ENCODE data around the gene ESPNL. TPM values are rescaled to one million over a fixed set of nuclear protein-coding genes. Genes with fewer than 3 reads are reported as not detected.

Gene ESPNL
- total RNA-seq, 8 experiments from 2014 or later: 0.11 to 0.87 (median 0.39) TPM

DNA sequence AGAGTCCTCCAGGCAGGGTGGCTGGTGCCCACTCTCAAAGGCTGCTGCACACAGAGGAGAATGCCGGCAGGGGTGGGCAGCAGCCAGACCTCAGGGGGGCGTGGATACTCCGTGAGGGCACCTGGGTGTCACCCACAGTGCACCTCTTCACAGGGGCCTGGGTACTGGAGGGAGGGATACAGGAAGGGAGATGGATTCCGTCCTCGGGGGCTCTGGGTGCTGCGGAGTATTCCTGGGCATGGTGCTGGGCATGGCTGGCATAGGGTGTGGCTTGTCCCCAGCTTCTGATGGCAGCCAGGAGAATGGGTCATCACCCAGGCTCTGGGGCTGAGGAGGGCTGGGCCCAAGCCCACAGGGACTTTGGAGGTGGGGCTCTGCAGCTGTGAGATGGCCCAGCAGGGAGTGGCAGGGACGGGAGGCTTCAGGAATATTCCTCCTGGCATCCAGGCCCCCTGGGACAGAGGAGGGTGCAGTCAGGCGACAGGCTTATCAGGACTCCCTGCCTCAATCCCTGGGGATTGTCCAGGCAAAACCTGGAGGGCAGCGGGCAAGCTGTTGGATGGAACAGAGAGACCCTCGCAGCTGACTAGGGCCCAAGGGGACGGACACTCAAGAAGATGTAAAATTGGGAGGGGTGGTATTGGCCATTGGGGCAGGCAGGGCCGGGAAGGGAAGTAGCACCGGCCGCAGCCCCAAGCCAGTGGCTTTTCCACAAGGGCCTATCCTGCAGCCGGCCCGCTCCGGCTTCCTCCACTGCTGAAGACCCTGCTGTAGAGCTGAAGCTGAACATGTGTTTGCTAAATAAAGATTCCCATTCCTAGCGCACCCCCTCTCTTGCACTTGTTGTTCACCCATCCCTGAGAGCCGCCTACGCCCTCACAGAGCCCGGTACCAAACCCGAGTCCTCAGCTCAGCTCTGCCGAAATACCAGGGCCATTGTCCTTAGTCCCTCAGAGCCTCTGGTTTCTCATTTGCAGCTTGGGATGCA, 32.6 kb downstream of the ESPNL start:
- in situ Hi-C loops (cut with MboI; ENCODE audit: low pct_unique_long_range_greater_than_20kb in 2 of 9, low sequenced_read_pairs in 9 of 9, unreplicated experiment in 9 of 9): no loop called here

DNA sequence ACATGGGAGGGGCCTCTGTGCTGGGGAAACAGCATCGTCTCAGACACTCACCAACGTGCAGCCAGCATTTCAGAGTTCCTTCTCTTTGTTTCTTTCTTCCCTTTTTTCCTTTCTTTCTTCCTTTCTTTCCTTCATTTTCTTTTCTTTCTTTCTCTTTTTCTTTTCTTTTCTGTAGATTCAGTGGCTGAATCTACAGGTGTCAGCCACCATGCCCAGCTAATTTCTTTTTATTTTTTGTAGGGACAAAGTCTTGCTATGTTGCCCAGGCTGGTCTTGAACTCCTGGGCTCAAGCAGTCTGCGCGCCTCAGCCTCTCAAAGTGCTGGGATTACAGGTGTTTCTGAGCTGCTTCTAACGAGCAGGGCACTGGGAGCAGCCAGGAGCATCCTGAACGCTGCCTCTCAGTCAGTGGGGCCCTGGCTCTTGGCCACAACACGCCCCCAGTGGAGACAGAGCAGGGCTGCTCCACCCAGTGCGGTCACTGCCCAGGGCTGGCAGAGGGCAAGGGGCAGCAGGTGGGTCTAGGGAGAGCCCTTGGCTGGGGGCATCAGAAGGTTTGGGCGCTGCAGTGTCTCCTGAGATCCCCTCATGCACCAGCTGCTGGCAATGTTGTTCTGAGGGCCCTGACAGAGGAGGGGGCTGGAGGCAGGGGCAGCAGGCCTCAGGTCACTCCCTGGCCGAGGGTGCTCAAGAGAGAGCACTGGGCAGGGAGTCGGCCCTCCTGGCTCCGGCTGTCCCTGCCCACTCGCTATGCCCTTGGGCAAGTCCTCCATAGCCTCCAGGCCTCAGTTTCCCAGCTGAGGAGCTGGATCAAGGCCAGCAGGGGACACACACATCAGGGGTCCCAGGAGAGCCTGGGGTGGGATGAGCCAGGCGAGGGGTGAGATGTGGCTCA, 33.6 kb downstream of the ESPNL start:
- 38 to 73% (median 46%) methylated on average over 2 to 9 of the region's 14 CpGs; no CpG with 5 or more reads in 2 of the 10 experiments for WGBS, 10 experiments
- Histone ChIP-seq H3K4me3 (no peak overlapping the region), H3K27ac (no peak overlapping the region), H3K4me1 (replicated peaks in 1 of 2) (peaks cover 6 to 9% of the 10 kb centered on the region in 2 donors)
- in situ Hi-C loops (cut with MboI; ENCODE audit: low pct_unique_long_range_greater_than_20kb in 2 of 9, low sequenced_read_pairs in 9 of 9, unreplicated experiment in 9 of 9): no loop called here
- ATAC-seq (replicated peaks in 6 of 8): peak in 3 of 8 experiments; percentile 11 to 22 (median 22)

More for the DNA sequence above, 32.6 kb downstream of the ESPNL start:
- peaks cover 0 to under 1% of the 10 kb centered on the region in 2 donors for H3K4me1 ChIP-seq (replicated peaks in 1 of 2)
- WGBS, 10 experiments: 67 to 100% (median 84%) methylated on average over 1 to 5 of the region's 23 CpGs; no CpG with 5 or more reads in 4 of the 10 experiments
- H3K27ac ChIP-seq: no peak overlapping the region
- no peak overlapping the region for H3K4me3 ChIP-seq
- peak in 4 of 8 experiments; percentile 16 to 62 (median 34) for ATAC-seq (replicated peaks in 6 of 8)

DNA sequence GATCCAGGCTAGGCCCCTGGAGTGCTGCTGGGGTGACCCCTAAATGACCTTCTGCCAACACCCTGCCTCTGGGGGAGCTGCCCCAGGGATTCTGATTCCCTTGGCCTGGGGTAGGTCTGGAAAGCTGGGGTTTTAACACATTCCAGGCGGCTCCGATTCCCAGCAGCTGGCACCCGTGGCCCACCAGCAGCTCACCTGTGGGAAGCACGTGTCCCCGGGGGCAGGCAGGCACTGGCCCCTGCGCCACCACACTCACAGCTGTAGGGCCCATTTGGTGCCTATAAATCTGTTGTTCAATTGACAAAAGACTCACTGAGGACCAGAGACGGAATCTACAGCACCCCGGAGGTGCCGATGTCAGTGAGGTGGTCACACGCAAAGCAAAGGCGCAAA, 34.2 kb downstream of the ESPNL start:
- Histone ChIP-seq H3K4me3 (no peak overlapping the region), H3K4me1 (replicated peaks in 1 of 2) (peaks cover 12 to 15% of the 10 kb centered on the region in 2 donors), H3K27ac (no peak overlapping the region)
- in situ Hi-C loops (cut with MboI; ENCODE audit: low pct_unique_long_range_greater_than_20kb in 2 of 9, low sequenced_read_pairs in 9 of 9, unreplicated experiment in 9 of 9): no loop called here
- ATAC-seq (replicated peaks in 6 of 8): no peak
- WGBS, 10 experiments: 80 to 94% (median 91%) methylated on average over 1 to 8 of the region's 11 CpGs; no CpG with 5 or more reads in 5 of the 10 experiments

- Histone ChIP-seq H3K27ac (no peak overlapping the region), H3K4me3 (no peak overlapping the region), H3K4me1 (replicated peaks in 1 of 2) (peaks cover 12 to 16% of the 10 kb centered on the region in 2 donors)
- 70 to 100% (median 80%) methylated on average over 1 to 13 of the region's 15 CpGs; no CpG with 5 or more reads in 4 of the 10 experiments for WGBS, 10 experiments
- in situ Hi-C loops (cut with MboI; ENCODE audit: low pct_unique_long_range_greater_than_20kb in 2 of 9, low sequenced_read_pairs in 9 of 9, unreplicated experiment in 9 of 9): no loop called here
- no peak for ATAC-seq (replicated peaks in 6 of 8)
Measured at GRCh38 chr2:238135601-238136150, 35.5 kb downstream of the ESPNL start.

DNA sequence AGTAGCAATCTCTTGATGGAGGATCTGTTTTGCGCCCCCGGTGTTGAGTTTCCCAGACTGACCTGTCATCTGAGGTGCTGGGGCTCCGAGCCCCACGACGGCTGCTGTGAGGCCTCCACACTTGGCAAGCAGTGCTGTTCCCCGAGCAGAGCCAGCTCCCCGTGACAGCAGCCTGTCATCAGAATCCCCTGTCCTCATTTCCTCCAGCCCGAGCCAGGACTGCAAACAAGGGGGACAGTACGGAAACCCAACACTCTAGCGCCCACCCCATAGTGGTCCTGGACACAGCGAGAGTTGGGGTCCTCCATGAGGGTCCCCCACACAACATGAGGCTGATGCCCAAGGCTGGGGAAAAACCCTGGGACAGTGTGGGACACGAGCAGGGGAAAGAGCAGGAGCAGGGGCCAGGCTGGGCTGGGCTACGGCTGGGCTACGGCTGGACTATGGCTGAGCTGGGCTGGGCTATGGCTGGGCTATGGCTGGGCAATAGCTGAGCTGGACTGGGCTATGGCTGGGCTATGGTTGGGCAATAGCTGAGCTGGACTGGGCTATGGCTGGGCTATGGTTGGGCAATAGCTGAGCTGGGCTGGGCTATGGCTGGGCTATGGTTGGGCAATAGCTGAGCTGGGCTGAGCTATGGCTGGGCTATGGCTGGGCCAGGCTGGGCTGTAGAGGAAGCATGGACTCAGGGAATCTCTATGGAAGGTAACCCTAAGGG, 36.8 kb downstream of the ESPNL start:
- in situ Hi-C loops (cut with MboI; ENCODE audit: low pct_unique_long_range_greater_than_20kb in 2 of 9, low sequenced_read_pairs in 9 of 9, unreplicated experiment in 9 of 9): no loop called here
- Histone ChIP-seq H3K27ac (no peak overlapping the region), H3K4me1 (replicated peaks in 1 of 2) (peaks cover 12 to 16% of the 10 kb centered on the region in 2 donors), H3K4me3 (no peak overlapping the region)
- ATAC-seq (replicated peaks in 6 of 8): peak in 3 of 8 experiments; percentile 2 to 40 (median 8)
- WGBS, 10 experiments: 18 to 96% (median 77%) methylated on average over 1 to 8 of the region's 14 CpGs; no CpG with 5 or more reads in 3 of the 10 experiments

DNA sequence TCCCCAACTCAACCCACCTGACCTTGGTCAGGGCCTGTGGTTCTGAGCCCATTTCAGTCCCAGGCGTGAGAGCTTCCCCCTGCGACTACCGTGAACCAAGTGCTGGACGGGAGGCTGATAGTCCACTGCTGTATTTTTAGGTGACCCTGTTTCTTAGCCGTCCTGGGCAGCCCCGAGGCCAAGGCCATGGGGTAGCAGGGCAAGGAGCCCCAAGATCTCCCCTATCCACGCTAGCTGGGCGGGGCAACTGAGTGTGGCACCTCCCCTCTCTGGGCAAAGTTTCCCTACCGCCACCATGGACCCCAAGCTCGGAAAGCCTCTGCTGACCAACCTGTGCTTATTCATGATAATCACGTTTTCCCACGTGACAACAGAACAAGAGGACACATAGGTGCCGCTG, 37.7 kb downstream of the ESPNL start:
- ATAC-seq (replicated peaks in 6 of 8): no peak
- no peak overlapping the region for H3K27ac ChIP-seq
- H3K4me1 ChIP-seq (replicated peaks in 1 of 2): peaks cover 12 to 16% of the 10 kb centered on the region in 2 donors
- H3K4me3 ChIP-seq: no peak overlapping the region
- in situ Hi-C loops (cut with MboI; ENCODE audit: low pct_unique_long_range_greater_than_20kb in 2 of 9, low sequenced_read_pairs in 9 of 9, unreplicated experiment in 9 of 9): no loop called here
- 80 to 100% (median 83%) methylated on average over 1 to 6 of the region's 13 CpGs; no CpG with 5 or more reads in 7 of the 10 experiments for WGBS, 10 experiments

DNA sequence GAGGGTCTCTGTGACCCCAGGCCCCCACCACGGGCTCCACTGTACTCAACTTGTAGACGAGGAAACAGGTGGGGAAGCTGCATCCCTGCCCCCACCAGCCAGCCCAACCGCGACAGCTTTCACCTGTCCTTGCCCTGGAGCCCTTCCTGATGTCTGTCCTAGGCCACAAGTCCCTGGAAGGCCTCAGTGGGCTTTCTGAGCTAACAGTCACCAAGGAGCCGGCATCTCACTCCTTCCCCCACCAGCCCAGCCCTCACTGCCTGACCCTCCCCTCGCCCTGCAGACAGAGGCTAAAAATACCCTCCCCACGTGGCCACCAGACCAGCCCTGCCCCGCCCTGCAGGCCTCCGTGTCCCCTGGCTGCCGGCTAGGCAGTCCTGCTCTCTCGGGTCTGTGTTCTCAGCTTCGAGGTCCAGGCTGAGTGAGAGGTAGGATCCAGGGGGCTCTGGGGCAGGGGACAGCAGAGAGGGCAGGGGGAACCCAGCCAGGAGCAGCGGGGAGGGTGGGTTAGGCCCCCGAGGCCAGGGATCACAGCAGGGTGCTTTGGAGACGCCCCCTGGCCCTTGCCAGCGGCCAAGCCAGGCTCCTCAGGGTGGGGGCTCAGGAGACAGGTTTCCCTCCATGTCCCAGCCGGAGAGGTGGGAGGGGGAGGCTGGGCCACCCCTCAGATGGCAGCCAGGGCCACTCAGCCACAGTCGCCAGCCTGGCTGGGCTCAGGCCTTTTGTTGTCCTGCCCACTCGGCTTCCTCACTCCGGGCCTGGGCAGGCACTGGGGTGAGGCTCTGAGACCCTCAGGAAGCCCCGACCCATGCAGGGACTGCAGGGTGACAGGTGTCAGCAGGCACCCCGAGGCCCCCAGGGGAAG, 38.4 kb downstream of the ESPNL start, which contains the start of gene KLHL30:
TSS of gene KLHL30 (plus strand) at position 338 of the 865 bp plus-strand sequence. CDS start 2,087 bp downstream, outside the sequence.
- WGBS, 10 experiments: 40 to 70% methylated on average over 1 to 2 of the region's 22 CpGs; no CpG with 5 or more reads in 8 of the 10 experiments
- peaks cover 12 to 16% of the 10 kb centered on the region in 2 donors for H3K4me1 ChIP-seq (replicated peaks in 1 of 2)
- ATAC-seq (replicated peaks in 6 of 8): peak; percentile 53 to 95 (median 92)
- in situ Hi-C loops (cut with MboI; ENCODE audit: low pct_unique_long_range_greater_than_20kb in 2 of 9, low sequenced_read_pairs in 9 of 9, unreplicated experiment in 9 of 9): no loop called here
- H3K27ac ChIP-seq: peak within 1 kb of the TSS in 1 of 2 donors; percentile 40
- H3K4me3 ChIP-seq: peak within 1 kb of the TSS in 1 of 5 donors; percentile 18

DNA sequence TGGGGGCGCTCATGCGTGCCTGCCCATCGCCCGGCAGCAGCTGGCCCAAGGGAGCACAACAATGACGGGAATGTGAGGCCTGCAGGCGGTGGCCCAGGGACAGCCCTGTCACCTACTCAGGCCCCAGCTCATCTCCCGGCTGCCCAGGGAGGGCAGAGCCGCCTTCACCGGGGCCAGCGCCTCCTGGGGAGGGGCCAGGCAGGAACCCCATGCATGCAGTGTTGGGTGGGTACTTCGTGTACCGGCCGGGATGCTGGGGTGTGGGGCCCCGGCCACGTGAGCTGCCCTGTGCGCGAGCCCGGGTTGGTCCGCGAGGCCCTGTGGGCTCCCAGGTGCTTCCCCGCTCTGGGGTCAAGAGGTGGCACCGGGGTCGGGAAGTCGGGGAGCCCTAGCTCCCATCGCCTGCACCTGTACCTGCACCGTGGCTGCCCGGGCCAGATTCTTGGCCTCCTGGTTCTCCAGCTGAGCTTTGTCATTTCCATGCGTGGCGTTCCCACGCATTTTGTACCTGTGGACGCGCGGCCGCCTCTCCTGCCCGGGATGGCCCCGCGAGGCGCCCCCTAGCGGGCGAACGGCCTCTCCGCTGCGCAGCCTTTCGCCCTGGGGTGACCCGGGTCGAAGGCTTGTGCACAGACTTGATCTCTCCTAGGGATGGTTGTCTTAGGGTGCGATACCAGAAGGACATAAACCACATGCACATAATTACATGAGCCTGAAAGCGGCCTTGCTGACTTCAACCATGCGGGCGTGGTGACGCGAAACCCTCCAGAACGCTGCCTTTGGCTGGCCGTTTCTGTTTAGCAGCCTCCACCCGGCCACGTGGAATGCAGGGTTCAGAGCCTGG, 39.3 kb downstream of the ESPNL start:
- in situ Hi-C loops (cut with MboI; ENCODE audit: low pct_unique_long_range_greater_than_20kb in 2 of 9, low sequenced_read_pairs in 9 of 9, unreplicated experiment in 9 of 9): no loop called here

DNA sequence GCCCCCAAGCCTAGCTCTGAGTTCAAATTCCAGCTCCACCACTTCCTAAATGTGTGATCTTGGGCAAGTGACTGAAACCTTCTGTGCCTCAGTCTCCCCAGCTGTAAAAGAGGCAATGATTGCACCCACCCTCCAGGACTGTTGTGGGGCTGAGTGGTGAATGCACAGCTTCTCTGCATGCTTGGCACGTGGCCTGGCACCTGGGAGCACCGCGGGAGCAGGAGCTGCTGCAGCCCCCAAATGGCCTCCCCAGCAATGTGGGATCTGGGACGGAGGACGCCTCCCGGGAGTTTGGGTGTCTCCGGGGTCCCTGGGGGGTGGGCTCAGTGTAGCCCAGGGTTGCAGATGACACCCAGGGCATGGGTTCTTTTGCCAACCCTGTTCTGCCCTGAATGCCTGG, 39.9 kb downstream of the ESPNL start:
- 89 to 100% methylated on average over 3 of the region's 7 CpGs; no CpG with 5 or more reads in 8 of the 10 experiments for WGBS, 10 experiments
- no peak overlapping the region for H3K27ac ChIP-seq
- H3K4me3 ChIP-seq: no peak overlapping the region
- no peak for ATAC-seq (replicated peaks in 6 of 8)
- in situ Hi-C loops (cut with MboI; ENCODE audit: low pct_unique_long_range_greater_than_20kb in 2 of 9, low sequenced_read_pairs in 9 of 9, unreplicated experiment in 9 of 9): no loop called here
- H3K4me1 ChIP-seq (replicated peaks in 1 of 2): peaks cover 12 to 16% of the 10 kb centered on the region in 2 donors

More for the DNA sequence above, 39.3 kb downstream of the ESPNL start:
- 57 to 93% methylated on average over 3 to 18 of the region's 56 CpGs; no CpG with 5 or more reads in 8 of the 10 experiments for WGBS, 10 experiments
- ATAC-seq (replicated peaks in 6 of 8): peak in 7 of 8 experiments; percentile 4 to 56 (median 53)
- peak overlapping the region in 1 of 5 donors; percentile 18 for H3K4me3 ChIP-seq
- no peak overlapping the region for H3K27ac ChIP-seq
- peaks cover 12 to 16% of the 10 kb centered on the region in 2 donors for H3K4me1 ChIP-seq (replicated peaks in 1 of 2)

- no peak overlapping the region for H3K27ac ChIP-seq
- peaks cover 12 to 16% of the 10 kb centered on the region in 2 donors for H3K4me1 ChIP-seq (replicated peaks in 1 of 2)
- no peak for ATAC-seq (replicated peaks in 6 of 8)
- WGBS, 10 experiments: 73 to 100% (median 93%) methylated on average over 3 to 19 of the region's 60 CpGs; no CpG with 5 or more reads in 7 of the 10 experiments
- no peak overlapping the region for H3K4me3 ChIP-seq
- in situ Hi-C loops (cut with MboI; ENCODE audit: low pct_unique_long_range_greater_than_20kb in 2 of 9, low sequenced_read_pairs in 9 of 9, unreplicated experiment in 9 of 9): no loop called here
Measured at GRCh38 chr2:238140721-238141540, 40.8 kb downstream of the ESPNL start.

Data from motor neuron (in vitro differentiated cells).